ENCODE measurements around the gene CDC40. TPM values are rescaled to one million over a fixed set of nuclear protein-coding genes. Genes with fewer than 3 reads are reported as not detected.
"Not testable (repeated sequence)": the region's sequence is repeated elsewhere in the genome, so short reads cannot be mapped to it uniquely, and the experiment has no call there.

Gene CDC40
- total and polyA plus RNA-seq, 8 donors: 3.8 to 13.6 (median 9.7) TPM

DNA sequence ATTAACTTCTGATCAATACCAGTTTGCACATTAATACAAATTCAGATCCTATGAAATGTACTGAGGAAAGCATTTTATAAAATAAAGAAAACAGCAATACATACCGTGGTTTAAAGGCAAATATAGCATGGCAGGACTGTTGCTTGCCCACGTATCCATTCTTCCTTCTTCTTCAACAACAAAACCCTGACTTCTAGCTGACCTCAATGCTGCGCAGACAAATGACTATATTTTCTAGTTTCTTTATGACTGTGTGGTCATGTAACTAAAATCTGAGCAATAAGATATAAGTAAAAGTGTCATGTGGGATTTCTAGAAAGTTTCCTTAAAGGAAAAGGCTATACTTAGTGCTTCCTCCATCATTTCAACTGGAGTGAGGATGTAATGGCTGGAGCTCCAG, 85.0 kb downstream of the CDC40 start:
- FAIRE-seq: no peak
- 76 to 88% methylated on average over 3 of the region's 3 CpGs for WGBS, 2 donors
- Histone ChIP-seq H3K27ac (no peak overlapping the region), H3K36me3 (no peaks in the 10 kb centered on the region), H3K4me3 (no peak overlapping the region), H3K27me3 (no peaks in the 10 kb centered on the region), H3K9me3 (no peaks in the 10 kb centered on the region), H3K4me1 (no peaks in the 10 kb centered on the region)
- TF ChIP-seq CTCF (IDR thresholded peaks at IDR 0.05): no peak
- no peak for DNase-seq
- intact Hi-C loops (cut with DNase I): no loop called here
- no peak for ATAC-seq

- Histone ChIP-seq H3K27me3 (no peaks in the 10 kb centered on the region), H3K9me3 (no peaks in the 10 kb centered on the region), H3K36me3 (no peaks in the 10 kb centered on the region), H3K4me3 (no peak overlapping the region), H3K27ac (no peak overlapping the region), H3K4me1 (no peaks in the 10 kb centered on the region)
- DNase-seq (no peak), FAIRE-seq (no peak), ATAC-seq (no peak)
- intact Hi-C loops (cut with DNase I): no loop called here
- no peak for TF ChIP-seq CTCF (IDR thresholded peaks at IDR 0.05)
Observed at GRCh38 chr6:110266996-110267395, 86.8 kb downstream of the CDC40 start.

- intact Hi-C loops (cut with DNase I): no loop called here
Observed at GRCh38 chr6:110269623-110270022, 89.4 kb downstream of the CDC40 start.

DNA sequence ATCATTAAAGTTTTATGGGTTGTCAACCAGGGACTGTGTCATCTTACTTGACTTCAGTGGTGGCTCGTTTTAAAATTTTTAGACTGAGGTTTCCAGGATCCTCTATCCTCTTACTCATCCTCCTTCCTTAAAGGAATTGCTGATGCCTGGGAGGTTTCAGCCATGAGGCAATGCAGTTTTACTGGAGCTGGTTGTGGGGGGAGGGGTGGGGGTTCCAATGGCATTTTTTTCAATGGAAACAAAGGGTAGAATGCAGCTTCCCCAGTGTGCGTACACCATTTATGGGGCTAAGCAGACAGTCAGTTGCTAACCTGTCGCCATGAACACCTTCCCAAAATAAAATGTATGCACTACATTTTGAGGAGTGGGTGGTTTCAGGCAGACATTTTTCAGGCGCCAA, 89.9 kb downstream of the CDC40 start:
- 81 to 85% methylated on average over 4 of the region's 4 CpGs for WGBS, 2 donors
- Histone ChIP-seq H3K36me3 (no peaks in the 10 kb centered on the region), H3K27me3 (no peaks in the 10 kb centered on the region), H3K27ac (no peak overlapping the region), H3K9me3 (no peaks in the 10 kb centered on the region), H3K4me1 (no peaks in the 10 kb centered on the region), H3K4me3 (no peak overlapping the region)
- no peak for TF ChIP-seq CTCF (IDR thresholded peaks at IDR 0.05)
- FAIRE-seq (no peak), DNase-seq (no peak), ATAC-seq (no peak)
- intact Hi-C loops (cut with DNase I): no loop called here

More at GRCh38 chr6:110269623-110270022, 89.4 kb downstream of the CDC40 start:
- Histone ChIP-seq H3K27ac (no peak overlapping the region), H3K9me3 (no peaks in the 10 kb centered on the region), H3K4me3 (no peak overlapping the region), H3K36me3 (no peaks in the 10 kb centered on the region), H3K27me3 (no peaks in the 10 kb centered on the region), H3K4me1 (no peaks in the 10 kb centered on the region)
- no peak for TF ChIP-seq CTCF (IDR thresholded peaks at IDR 0.05)
- 82 to 91% methylated on average over 2 of the region's 2 CpGs for WGBS, 2 donors
- FAIRE-seq: no peak
- ATAC-seq: no peak
- DNase-seq: no peak

GRCh38 chr6:110271732-110272022, 91.5 kb downstream of the CDC40 start:
- TF ChIP-seq CTCF (IDR thresholded peaks at IDR 0.05): no peak
- WGBS, 2 donors: 51 to 57% methylated on average over 1 of the region's 1 CpG
- no peaks in the 10 kb centered on the region for H3K36me3 ChIP-seq
- FAIRE-seq (no peak), ATAC-seq (no peak), DNase-seq (no peak)
- intact Hi-C loops (cut with DNase I): no loop called here
- H3K27ac ChIP-seq: no peak overlapping the region
- no peaks in the 10 kb centered on the region for H3K4me1 ChIP-seq
- no peaks in the 10 kb centered on the region for H3K9me3 ChIP-seq
- H3K27me3 ChIP-seq: no peaks in the 10 kb centered on the region
- H3K4me3 ChIP-seq: no peak overlapping the region

DNA sequence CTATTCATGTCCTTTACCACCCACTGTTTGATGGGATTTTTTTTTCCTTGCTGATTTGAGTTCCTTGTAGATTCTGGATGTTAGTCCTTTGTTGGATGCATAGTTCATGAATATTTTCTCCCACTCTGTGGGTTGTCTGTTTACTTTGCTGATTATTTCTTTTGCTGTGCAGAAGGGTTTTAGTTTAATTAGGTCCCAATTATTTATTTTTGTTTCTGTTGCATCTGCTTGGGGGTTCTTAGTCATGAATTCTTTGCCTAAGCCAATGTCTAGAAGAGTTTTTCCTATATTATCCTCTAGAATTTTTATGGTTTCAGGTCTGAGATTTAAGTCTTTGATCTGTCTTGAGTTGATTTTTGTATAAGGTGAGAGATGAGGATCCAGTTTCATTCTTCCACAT, 92.6 kb downstream of the CDC40 start:
- DNase-seq; H3K4me3 ChIP-seq; FAIRE-seq; H3K27ac ChIP-seq; H3K27me3 ChIP-seq; H3K4me1 ChIP-seq; ATAC-seq; H3K9me3 ChIP-seq; intact Hi-C loops (cut with DNase I); H3K36me3 ChIP-seq: not testable (repeated sequence)

Measured in pancreas (tissue), 10 donors.